Bronchial epithelial cell (primary cell): Measurements from ENCODE around the gene MUC4. TPM values are rescaled to one million over a fixed set of nuclear protein-coding genes. Genes with fewer than 3 reads are reported as not detected.
"Not testable (repeated sequence)": the region's sequence is repeated elsewhere in the genome, so short reads cannot be mapped to it uniquely, and the experiment has no call there.

Experiments
- DNase-seq: peaks from one replicate; pipeline ENCODE4 v3.0.0-alpha.2; 2010; ENCODE audit warnings: low read depth
- FAIRE-seq: peaks from 2 replicates; lab custom pipeline; 2011; peaks lifted over from hg19 to GRCh38; lab: Jason Lieb, UNC
- H3K27me3 ChIP-seq: 2 replicates; pipeline ENCODE4 v1.5.1; 2011; ENCODE audit warnings: low read length; ENCODE audit not compliant: control insufficient read depth, insufficient read depth
- H3K36me3 ChIP-seq: 2 replicates; pipeline ENCODE4 v1.5.1; 2011; ENCODE audit warnings: low read length; ENCODE audit not compliant: control insufficient read depth, insufficient read depth
- H3K4me3 ChIP-seq: 2 replicates; pipeline ENCODE4 v1.5.1; 2011; ENCODE audit warnings: mild to moderate bottlenecking, low read depth, low read length, control low read depth
- CTCF ChIP-seq: IDR thresholded peaks from 2 replicates; pipeline ENCODE4 v1.5.1; 2011; ENCODE audit warnings: mild to moderate bottlenecking, moderate library complexity, low read length, control low read depth, inconsistent platforms; ENCODE audit not compliant: insufficient read depth, severe bottlenecking
- total RNA-seq: library from RNA; depleted of rRNA; stranded (reverse); fragments of >200 nt; gene quantifications from 2 replicates; pipeline ENCODE4 v1.2.1, GENCODE V29; 2014

MUC4 gene
- total RNA-seq, 1 donor from 2014 or later, result 0.26 TPM

GRCh38 chr3:195715134-195715533 lies 96.6 kb downstream of the MUC4 start:
- peaks cover 14% of the 10 kb centered on the region for H3K27me3 ChIP-seq
- FAIRE-seq (no peak), DNase-seq (no peak)

DNA sequence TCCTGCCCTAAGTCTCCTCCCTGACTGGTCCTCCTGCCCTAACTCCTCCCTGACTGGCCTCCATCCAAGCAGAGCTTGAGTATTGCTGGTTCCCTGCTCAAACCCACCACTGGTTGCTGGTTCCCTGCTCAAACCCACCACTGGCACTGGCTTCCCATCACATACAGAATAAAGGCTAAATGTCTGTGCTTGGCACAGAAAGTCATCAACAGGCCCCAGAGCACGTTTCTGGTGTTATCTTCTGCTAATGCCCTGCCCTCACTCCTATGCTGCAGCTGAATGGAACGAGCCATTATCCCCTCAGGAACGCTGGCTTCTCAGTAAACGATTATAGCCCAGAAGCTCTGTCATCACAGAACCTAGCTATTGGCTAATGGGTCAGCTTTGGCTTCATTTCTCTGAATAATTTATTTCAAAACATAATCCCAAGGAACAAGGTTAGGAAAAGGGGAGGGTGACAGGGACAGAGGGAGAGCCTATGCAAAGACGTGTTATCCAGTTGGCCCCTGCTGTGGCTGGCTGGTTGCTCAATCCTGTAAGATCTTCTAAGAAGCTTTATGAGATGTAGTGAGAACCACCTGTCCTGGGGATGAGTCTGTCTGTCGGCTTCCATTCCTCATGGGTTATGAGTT lies 97.2 kb downstream of the MUC4 start:
- FAIRE-seq, result no peak
- H3K27me3 ChIP-seq, result peaks cover 14% of the 10 kb centered on the region
- DNase-seq, result no peak
- H3K36me3 ChIP-seq, result no peaks in the 10 kb centered on the region
- H3K4me3 ChIP-seq, result no peak overlapping the region
- TF ChIP-seq CTCF, result no peak

More at GRCh38 chr3:195715134-195715533, 96.6 kb downstream of the MUC4 start:
- TF ChIP-seq CTCF, result no peak
- Histone ChIP-seq H3K4me3 (no peak overlapping the region), H3K36me3 (no peaks in the 10 kb centered on the region)

DNA sequence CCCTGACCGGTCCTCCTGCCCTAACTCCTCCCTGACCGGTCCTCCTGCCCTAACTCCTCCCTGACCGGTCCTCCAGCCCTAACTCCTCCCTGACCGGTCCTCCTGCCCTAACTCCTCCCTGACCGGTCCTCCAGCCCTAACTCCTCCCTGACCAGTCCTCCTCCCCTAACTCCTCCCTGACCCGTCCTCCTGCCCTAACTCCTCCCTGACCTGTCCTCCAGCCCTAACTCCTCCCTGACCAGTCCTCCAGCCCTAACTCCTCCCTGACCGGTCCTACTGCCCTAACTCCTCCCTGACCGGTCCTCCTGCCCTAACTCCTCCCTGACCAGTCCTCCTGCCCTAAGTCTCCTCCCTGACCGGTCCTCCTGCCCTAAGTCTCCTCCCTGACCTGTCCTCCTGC lies 98.6 kb downstream of the MUC4 start:
- H3K4me3 ChIP-seq, result not testable (repeated sequence)

DNA sequence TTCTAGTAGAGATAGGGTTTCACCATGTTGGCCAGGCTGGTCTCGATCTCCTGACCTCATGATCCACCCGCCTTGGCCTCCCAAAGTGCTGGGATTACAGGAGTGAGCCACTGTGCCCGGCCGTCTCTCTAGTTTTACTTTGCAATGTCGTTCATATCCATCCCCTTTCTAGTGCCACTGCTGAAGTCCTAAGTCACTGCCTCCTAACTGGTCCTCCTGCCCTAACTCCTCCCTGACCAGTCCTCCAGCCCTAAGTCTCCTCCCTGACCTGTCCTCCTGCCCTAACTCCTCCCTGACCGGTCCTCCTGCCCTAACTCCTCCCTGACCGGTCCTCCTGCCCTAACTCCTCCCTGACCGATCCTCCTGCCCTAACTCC lies 99.2 kb downstream of the MUC4 start:
- not testable (repeated sequence) for FAIRE-seq, H3K4me3 ChIP-seq, H3K27me3 ChIP-seq, H3K36me3 ChIP-seq, DNase-seq

More for the DNA sequence above, 98.6 kb downstream of the MUC4 start:
- H3K27me3 ChIP-seq, DNase-seq, H3K36me3 ChIP-seq, FAIRE-seq: not testable (repeated sequence)

DNA sequence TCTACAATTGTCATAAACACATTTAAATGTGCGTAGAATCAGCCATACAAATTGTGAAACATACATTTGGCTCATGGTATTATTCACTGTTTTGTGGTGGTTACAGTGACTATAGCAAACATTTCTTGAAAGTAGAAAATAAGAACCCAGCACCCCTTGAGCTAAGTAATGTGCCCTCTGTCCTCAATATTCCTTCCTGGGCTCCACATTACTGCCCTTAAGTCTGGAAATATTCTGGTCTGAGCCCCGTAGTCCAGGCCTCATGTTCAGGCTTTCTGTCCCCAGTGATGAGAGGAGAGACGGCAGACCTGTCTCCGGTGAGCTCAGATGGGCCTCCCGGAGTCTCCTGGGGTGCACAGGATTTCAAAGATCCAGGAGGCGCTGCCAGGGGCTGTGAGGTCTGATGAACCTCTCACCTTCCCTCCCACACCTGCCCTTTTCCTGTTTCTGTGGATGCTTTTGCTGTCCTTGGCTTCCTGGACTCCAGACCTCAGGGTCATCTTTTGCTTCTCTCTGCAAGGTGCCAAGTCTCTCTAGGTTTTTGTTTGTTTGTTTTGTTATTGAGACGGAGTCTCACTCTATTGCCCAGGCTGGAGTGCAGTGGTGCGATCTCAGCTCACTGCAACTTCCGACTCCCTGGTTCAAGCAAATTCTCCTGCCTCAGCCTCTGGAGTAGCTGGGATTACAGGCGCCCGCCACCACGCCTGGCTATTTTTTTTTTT lies 99.8 kb downstream of the MUC4 start:
- FAIRE-seq (no peak), DNase-seq (no peak)
- no peaks in the 10 kb centered on the region for H3K36me3 ChIP-seq
- no peak for TF ChIP-seq CTCF
- no peak overlapping the region for H3K4me3 ChIP-seq
- H3K27me3 ChIP-seq, result peaks cover 4% of the 10 kb centered on the region

GRCh38 chr3:195711091-195711812 lies 100.5 kb downstream of the MUC4 start:
- H3K4me3 ChIP-seq, DNase-seq, FAIRE-seq, H3K36me3 ChIP-seq, H3K27me3 ChIP-seq: not testable (repeated sequence)

DNA sequence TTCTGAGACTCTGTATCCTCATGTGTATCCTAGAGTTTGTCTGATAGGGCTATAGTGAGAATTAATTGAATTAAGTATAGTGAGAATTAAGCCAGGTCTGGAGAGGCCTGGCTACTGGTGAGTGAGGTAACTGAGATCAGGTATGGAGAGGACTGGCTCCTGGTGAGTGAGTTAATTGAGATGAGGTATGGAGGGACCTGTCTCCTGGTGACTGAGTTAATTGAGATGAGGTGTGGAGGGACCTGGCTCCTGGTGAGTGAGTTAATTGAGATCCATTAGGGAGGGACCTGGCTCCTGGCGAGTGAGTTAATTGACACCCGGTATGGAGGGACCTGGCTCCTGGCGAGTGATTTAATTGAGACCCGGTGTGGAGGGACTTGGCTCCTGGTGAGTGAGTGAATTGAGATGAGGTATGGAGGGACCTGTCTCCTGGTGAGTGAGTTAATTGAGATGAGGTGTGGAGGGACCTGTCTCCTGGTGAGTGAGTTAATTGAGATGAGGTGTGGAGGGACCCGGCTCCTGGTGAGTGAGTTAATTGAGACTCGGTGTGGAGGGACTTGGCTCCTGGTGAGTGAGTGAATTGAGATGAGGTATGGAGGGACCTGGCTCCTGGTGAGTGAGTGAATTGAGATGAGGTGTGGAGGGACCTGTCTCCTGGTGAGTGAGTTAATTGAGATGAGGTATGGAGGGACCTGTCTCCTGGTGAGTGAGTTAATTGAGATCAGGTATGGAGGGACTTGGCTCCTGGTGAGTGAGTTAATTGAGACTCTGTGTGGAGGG lies 101.4 kb downstream of the MUC4 start:
- H3K27me3 ChIP-seq, DNase-seq, H3K4me3 ChIP-seq, H3K36me3 ChIP-seq: not testable (repeated sequence)
- peak; percentile 91 for FAIRE-seq
